ENCODE data around the gene CCNG2. TPM values are rescaled to one million over a fixed set of nuclear protein-coding genes. Genes with fewer than 3 reads are reported as not detected.

CCNG2 gene
- total RNA-seq, 2 experiments from 2014 or later = 26.9 TPM

- peak; percentile 82 for DNase-seq
- no peaks in the 10 kb centered on the region for H3K36me3 Mint-ChIP-seq (ENCODE audit: low read depth)
These were observed 36.6 kb downstream of the CCNG2 start for GRCh38 chr4:77193511-77194102.

GRCh38 chr4:77194366-77194765, 37.4 kb downstream of the CCNG2 start:
- H3K27ac Mint-ChIP-seq = peak overlapping the region; percentile 82
- CTCF ChIA-PET = interaction anchor here (0.6 to 5.2 kb wide), 13 partner anchors 9 to 626 kb away, joined by 3 to 55 read pairs (median 3); partner anchors contain the start of gene SOWAHB

More at GRCh38 chr4:77193511-77194102, 36.6 kb downstream of the CCNG2 start:
- peaks cover 3% of the 10 kb centered on the region for H3K27me3 Mint-ChIP-seq (ENCODE audit: low read depth)
- H3K9me3 Mint-ChIP-seq (ENCODE audit: insufficient read depth) = no peaks in the 10 kb centered on the region
- peak overlapping the region; percentile 82 for H3K27ac Mint-ChIP-seq
- ChIA-PET CTCF (interaction anchor here (0.6 to 5.2 kb wide), 14 partner anchors 9 to 625 kb away, joined by 3 to 55 read pairs (median 4); partner anchors contain the start of gene SOWAHB), POLR2A (interaction anchor here (0.5 to 2.1 kb wide), 7 partner anchors 10 to 344 kb away, joined by 3 to 15 read pairs (median 4); partner anchors contain the start of genes CCNG2 and CCNI)
- H3K4me3 Mint-ChIP-seq = peak overlapping the region; percentile 71
- H3K4me1 Mint-ChIP-seq (ENCODE audit: low read depth) = peaks cover 20% of the 10 kb centered on the region
- peak; percentile 99 for ATAC-seq

GRCh38 chr4:77194989-77195388, 38.0 kb downstream of the CCNG2 start:
- Mint-ChIP-seq H3K27ac (no peak overlapping the region), H3K36me3 (ENCODE audit: low read depth) (no peaks in the 10 kb centered on the region), H3K27me3 (ENCODE audit: low read depth) (peaks cover 3% of the 10 kb centered on the region), H3K4me3 (no peak overlapping the region), H3K4me1 (ENCODE audit: low read depth) (peaks cover 20% of the 10 kb centered on the region), H3K9me3 (ENCODE audit: insufficient read depth) (no peaks in the 10 kb centered on the region)
- ChIA-PET POLR2A (interaction anchor here (1.7 to 2.6 kb wide), 3 partner anchors 17 to 120 kb away, joined by 4 to 11 read pairs (median 8); partner anchors contain the start of genes CCNG2 and CCNI), CTCF (interaction anchor here (0.9 to 10.0 kb wide), 5 partner anchors 9 to 141 kb away, joined by 3 to 116 read pairs (median 41); no protein-coding TSS in a partner anchor)
- no peak for ATAC-seq
- DNase-seq = no peak

More at GRCh38 chr4:77194366-77194765, 37.4 kb downstream of the CCNG2 start:
- peaks cover 20% of the 10 kb centered on the region for H3K4me1 Mint-ChIP-seq (ENCODE audit: low read depth)
- POLR2A ChIA-PET = interaction anchor here (1.2 to 2.1 kb wide), 5 partner anchors 16 to 121 kb away, joined by 3 to 15 read pairs (median 4); partner anchors contain the start of genes CCNG2 and CCNI
- no peak for ATAC-seq
- H3K27me3 Mint-ChIP-seq (ENCODE audit: low read depth) = peaks cover 3% of the 10 kb centered on the region
- no peaks in the 10 kb centered on the region for H3K9me3 Mint-ChIP-seq (ENCODE audit: insufficient read depth)
- H3K4me3 Mint-ChIP-seq = no peak overlapping the region
- H3K36me3 Mint-ChIP-seq (ENCODE audit: low read depth) = no peaks in the 10 kb centered on the region
- no peak for DNase-seq

- H3K27ac Mint-ChIP-seq = no peak overlapping the region
- ChIA-PET POLR2A (interaction anchor here (2.6 kb wide), 1 partner anchor 39 kb away, joined by 8 read pairs; the partner anchor contains the start of gene CCNG2), CTCF (interaction anchor here (1.0 to 10.0 kb wide), 3 partner anchors 101 to 143 kb away, joined by 4 to 116 read pairs (median 41); no protein-coding TSS in a partner anchor)
- H3K27me3 Mint-ChIP-seq (ENCODE audit: low read depth) = peaks cover 3% of the 10 kb centered on the region
- ATAC-seq = no peak
- DNase-seq = no peak
- no peaks in the 10 kb centered on the region for H3K36me3 Mint-ChIP-seq (ENCODE audit: low read depth)
- H3K9me3 Mint-ChIP-seq (ENCODE audit: insufficient read depth) = no peaks in the 10 kb centered on the region
- H3K4me1 Mint-ChIP-seq (ENCODE audit: low read depth) = peaks cover 24% of the 10 kb centered on the region
- H3K4me3 Mint-ChIP-seq = no peak overlapping the region
These were observed 39.9 kb downstream of the CCNG2 start for GRCh38 chr4:77196866-77197265.

- ChIA-PET CTCF (interaction anchor here (1.0 to 10.0 kb wide), 4 partner anchors 10 to 144 kb away, joined by 3 to 116 read pairs (median 22); no protein-coding TSS in a partner anchor), POLR2A (interaction anchor here (2.6 kb wide), 1 partner anchor 40 kb away, joined by 8 read pairs; the partner anchor contains the start of gene CCNG2)
- no peak overlapping the region for H3K27ac Mint-ChIP-seq
- DNase-seq = no peak
- H3K4me1 Mint-ChIP-seq (ENCODE audit: low read depth) = peaks cover 27% of the 10 kb centered on the region
- no peaks in the 10 kb centered on the region for H3K36me3 Mint-ChIP-seq (ENCODE audit: low read depth)
- no peak for ATAC-seq
- no peaks in the 10 kb centered on the region for H3K9me3 Mint-ChIP-seq (ENCODE audit: insufficient read depth)
- no peak overlapping the region for H3K4me3 Mint-ChIP-seq
- no peaks in the 10 kb centered on the region for H3K27me3 Mint-ChIP-seq (ENCODE audit: low read depth)
These were observed 40.4 kb downstream of the CCNG2 start for GRCh38 chr4:77197361-77197760.

- CTCF ChIA-PET = interaction anchor here (1.4 to 10.0 kb wide), 3 partner anchors 10 to 144 kb away, joined by 3 to 116 read pairs (median 41); no protein-coding TSS in a partner anchor
- POLR2A ChIA-PET = no interaction called here
- ATAC-seq = no peak
These were observed 40.8 kb downstream of the CCNG2 start for GRCh38 chr4:77197831-77198230.

GRCh38 chr4:77199276-77199675, 42.3 kb downstream of the CCNG2 start:
- Mint-ChIP-seq H3K4me3 (no peak overlapping the region), H3K9me3 (ENCODE audit: insufficient read depth) (no peaks in the 10 kb centered on the region), H3K36me3 (ENCODE audit: low read depth) (no peaks in the 10 kb centered on the region), H3K4me1 (ENCODE audit: low read depth) (peaks cover 18% of the 10 kb centered on the region), H3K27ac (no peak overlapping the region), H3K27me3 (ENCODE audit: low read depth) (peaks cover 2% of the 10 kb centered on the region)
- ChIA-PET CTCF (interaction anchor here (0.8 to 10.0 kb wide), 6 partner anchors 25 to 146 kb away, joined by 3 to 296 read pairs (median 4); no protein-coding TSS in a partner anchor), POLR2A (interaction anchor here (1.4 kb wide), 1 partner anchor 41 kb away, joined by 4 read pairs; no protein-coding TSS in a partner anchor)
- no peak for DNase-seq
- ATAC-seq = no peak

More at GRCh38 chr4:77197831-77198230, 40.8 kb downstream of the CCNG2 start:
- DNase-seq = no peak
- no peaks in the 10 kb centered on the region for H3K27me3 Mint-ChIP-seq (ENCODE audit: low read depth)
- H3K4me3 Mint-ChIP-seq = no peak overlapping the region
- H3K9me3 Mint-ChIP-seq (ENCODE audit: insufficient read depth) = no peaks in the 10 kb centered on the region
- peaks cover 32% of the 10 kb centered on the region for H3K4me1 Mint-ChIP-seq (ENCODE audit: low read depth)
- H3K36me3 Mint-ChIP-seq (ENCODE audit: low read depth) = no peaks in the 10 kb centered on the region
- H3K27ac Mint-ChIP-seq = no peak overlapping the region

- ATAC-seq = no peak
- DNase-seq = no peak
- ChIA-PET POLR2A (interaction anchor here (1.4 kb wide), 1 partner anchor 41 kb away, joined by 4 read pairs; no protein-coding TSS in a partner anchor), CTCF (interaction anchor here (1.0 to 10.0 kb wide), 7 partner anchors 26 to 154 kb away, joined by 3 to 296 read pairs (median 4); no protein-coding TSS in a partner anchor)
- Mint-ChIP-seq H3K27ac (no peak overlapping the region), H3K4me1 (ENCODE audit: low read depth) (peaks cover 15% of the 10 kb centered on the region), H3K36me3 (ENCODE audit: low read depth) (no peaks in the 10 kb centered on the region), H3K9me3 (ENCODE audit: insufficient read depth) (no peaks in the 10 kb centered on the region), H3K27me3 (ENCODE audit: low read depth) (peaks cover 2% of the 10 kb centered on the region), H3K4me3 (no peak overlapping the region)
These were observed 42.7 kb downstream of the CCNG2 start for GRCh38 chr4:77199701-77200100.

GRCh38 chr4:77201343-77201742, 44.3 kb downstream of the CCNG2 start:
- POLR2A ChIA-PET = interaction anchor here (0.5 to 1.2 kb wide), 3 partner anchors 45 to 528 kb away, joined by 3 to 4 read pairs (median 4); partner anchors contain the start of gene CCNG2
- CTCF ChIA-PET = interaction anchor here (2.3 to 10.0 kb wide), 9 partner anchors 12 to 156 kb away, joined by 9 to 296 read pairs (median 54); partner anchors contain the start of genes CCNG2 and CCNI

GRCh38 chr4:77201857-77202256, 44.9 kb downstream of the CCNG2 start:
- CTCF ChIA-PET = interaction anchor here (2.3 to 10.0 kb wide), 11 partner anchors 12 to 156 kb away, joined by 8 to 296 read pairs (median 35); partner anchors contain the start of genes CCNG2 and CCNI
- Mint-ChIP-seq H3K27me3 (ENCODE audit: low read depth) (peaks cover 3% of the 10 kb centered on the region), H3K4me3 (no peak overlapping the region), H3K4me1 (ENCODE audit: low read depth) (peaks cover 12% of the 10 kb centered on the region), H3K27ac (no peak overlapping the region), H3K9me3 (ENCODE audit: insufficient read depth) (no peaks in the 10 kb centered on the region), H3K36me3 (ENCODE audit: low read depth) (no peaks in the 10 kb centered on the region)
- DNase-seq = no peak
- ATAC-seq = no peak
- POLR2A ChIA-PET = interaction anchor here (0.5 to 1.2 kb wide), 4 partner anchors 45 to 528 kb away, joined by 3 to 4 read pairs (median 4); partner anchors contain the start of gene CCNG2

More at GRCh38 chr4:77201343-77201742, 44.3 kb downstream of the CCNG2 start:
- H3K4me3 Mint-ChIP-seq = no peak overlapping the region
- no peak overlapping the region for H3K27ac Mint-ChIP-seq
- DNase-seq = no peak
- ATAC-seq = no peak
- peaks cover 15% of the 10 kb centered on the region for H3K4me1 Mint-ChIP-seq (ENCODE audit: low read depth)
- peaks cover 2% of the 10 kb centered on the region for H3K27me3 Mint-ChIP-seq (ENCODE audit: low read depth)
- H3K9me3 Mint-ChIP-seq (ENCODE audit: insufficient read depth) = no peaks in the 10 kb centered on the region
- no peaks in the 10 kb centered on the region for H3K36me3 Mint-ChIP-seq (ENCODE audit: low read depth)

GRCh38 chr4:77202491-77202890, 45.5 kb downstream of the CCNG2 start:
- Mint-ChIP-seq H3K36me3 (ENCODE audit: low read depth) (no peaks in the 10 kb centered on the region), H3K27me3 (ENCODE audit: low read depth) (peaks cover 3% of the 10 kb centered on the region), H3K27ac (no peak overlapping the region), H3K9me3 (ENCODE audit: insufficient read depth) (no peaks in the 10 kb centered on the region), H3K4me1 (ENCODE audit: low read depth) (peaks cover 12% of the 10 kb centered on the region), H3K4me3 (no peak overlapping the region)
- ATAC-seq = no peak
- no peak for DNase-seq
- POLR2A ChIA-PET = interaction anchor here (0.6 to 1.4 kb wide), 3 partner anchors 46 to 150 kb away, joined by 3 to 4 read pairs (median 4); partner anchors contain the start of gene CCNG2
- CTCF ChIA-PET = interaction anchor here (0.9 to 10.0 kb wide), 30 partner anchors 8 to 771 kb away, joined by 3 to 296 read pairs (median 15); partner anchors contain the start of genes CCNG2 and CCNI

All from activated CD8-positive, alpha-beta T cell treated with anti-CD3 and anti-CD28 coated beads, Interleukin-2, amount 10 ng/mL, durations not matched to agents 7 days and 5 days (primary cell).